Testis (tissue), 3 donors: ENCODE measurements around the gene CHPF. TPM values are rescaled to one million over a fixed set of nuclear protein-coding genes. Genes with fewer than 3 reads are reported as not detected.

Experiments
- DNase-seq: peaks from one replicate; pipeline ENCODE4 v3.0.0-alpha.2; 2019
- H3K27ac ChIP-seq, 2 donors: fragments of 200-600 bp; sonication (generic); one replicate each; pipeline ENCODE4 v1.5.1; 2019
- H3K27me3 ChIP-seq: fragments of 200-600 bp; sonication (generic); one replicate; pipeline ENCODE4 v1.5.1; 2019
- H3K36me3 ChIP-seq: fragments of 200-600 bp; sonication (generic); one replicate; pipeline ENCODE4 v1.5.1; 2017; ENCODE audit warnings: low read depth; ENCODE audit errors: missing control alignments
- H3K4me1 ChIP-seq: fragments of 200-600 bp; sonication (generic); one replicate; pipeline ENCODE4 v1.5.1; 2019
- H3K4me3 ChIP-seq, 2 donors: fragments of 200-600 bp; sonication (generic); one replicate each; pipeline ENCODE4 v1.5.1; 2017 to 2019
- H3K9me3 ChIP-seq: fragments of 200-600 bp; sonication (generic); one replicate; pipeline ENCODE4 v1.5.1; 2017
- POLR2A ChIP-seq: fragments of 450-650 bp; IDR thresholded peaks from one replicate; pipeline ENCODE4 v1.6.1; 2017; ENCODE audit warnings: antibody characterized with exemption, mild to moderate bottlenecking, moderate library complexity
- WGBS, 2 donors: methylation state at CpG; one replicate each; pipeline ENCODE4 v1.1.5; 2018; 5-methylcytosine and 5-hydroxymethylcytosine counted together
- intact Hi-C: fragments of 100-400 bp; cut with DNase I; formaldehyde crosslinking; loops from one replicate; pipeline ENCODE4 v1.15.1; 2023; ENCODE audit warnings: low total_unique reads
- microRNA-seq, 2 donors: library from miRNA; unstranded; fragments of <30 nt; microRNA quantifications; one replicate each; pipeline ENCODE4, GENCODE V29; 2016; ENCODE audit warnings: borderline number of aligned reads in 2 of 2, borderline replicate concordance in 1 of 2
- polyA plus RNA-seq: library from polyadenylated mRNA; stranded (reverse); fragments of 350-450 nt; fragmentation: Illumina TruSeq; extraction: RNeasy Lipid Tissue Mini Kit (QIAGEN cat#74804); gene quantifications from one replicate; pipeline ENCODE4 v1.2.3, GENCODE V29; 2014; ENCODE audit warnings: low read depth, low replicate concordance; ENCODE audit not compliant: insufficient read depth
- small RNA-seq, 2 donors: library from RNA; depleted of rRNA; stranded (forward); fragments of <200 nt; gene quantifications; one replicate each; pipeline ENCODE3, GENCODE V24; 2016
- total RNA-seq, 2 donors: library from RNA; depleted of rRNA; stranded (reverse); fragments of >200 nt; gene quantifications; one replicate each; pipeline ENCODE4 v1.2.3, GENCODE V29; 2016
- TF ChIP-seq, protein P1 (sequence below), 3 experiments: fragments of 450-650 bp in 2 of 3; fragments of 200-600 bp in 1 of 3; sonication (generic) in 1 of 3; IDR thresholded peaks; one replicate each; pipeline ENCODE4 v1.5.1; 2016 to 2019; ENCODE audit warnings: antibody characterized with exemption in 3 of 3, mild to moderate bottlenecking in 2 of 3, moderate library complexity in 1 of 3

CHPF gene
- total and polyA plus RNA-seq, 3 donors from 2014 or later, result 194 to 992 (median 796) TPM

GRCh38 chr2:219491278-219491963 lies 52.2 kb downstream of the CHPF start:
- Histone ChIP-seq H3K4me3 (no peak overlapping the region), H3K27me3 (no peaks in the 10 kb centered on the region), H3K4me1 (no peaks in the 10 kb centered on the region), H3K9me3 (no peaks in the 10 kb centered on the region), H3K36me3 (no peaks in the 10 kb centered on the region), H3K27ac (no peak overlapping the region)
- 84 to 88% methylated on average over 12 to 14 of the region's 14 CpGs for WGBS, 2 donors
- no peak for TF ChIP-seq POLR2A
- TF ChIP-seq, protein P1, sequence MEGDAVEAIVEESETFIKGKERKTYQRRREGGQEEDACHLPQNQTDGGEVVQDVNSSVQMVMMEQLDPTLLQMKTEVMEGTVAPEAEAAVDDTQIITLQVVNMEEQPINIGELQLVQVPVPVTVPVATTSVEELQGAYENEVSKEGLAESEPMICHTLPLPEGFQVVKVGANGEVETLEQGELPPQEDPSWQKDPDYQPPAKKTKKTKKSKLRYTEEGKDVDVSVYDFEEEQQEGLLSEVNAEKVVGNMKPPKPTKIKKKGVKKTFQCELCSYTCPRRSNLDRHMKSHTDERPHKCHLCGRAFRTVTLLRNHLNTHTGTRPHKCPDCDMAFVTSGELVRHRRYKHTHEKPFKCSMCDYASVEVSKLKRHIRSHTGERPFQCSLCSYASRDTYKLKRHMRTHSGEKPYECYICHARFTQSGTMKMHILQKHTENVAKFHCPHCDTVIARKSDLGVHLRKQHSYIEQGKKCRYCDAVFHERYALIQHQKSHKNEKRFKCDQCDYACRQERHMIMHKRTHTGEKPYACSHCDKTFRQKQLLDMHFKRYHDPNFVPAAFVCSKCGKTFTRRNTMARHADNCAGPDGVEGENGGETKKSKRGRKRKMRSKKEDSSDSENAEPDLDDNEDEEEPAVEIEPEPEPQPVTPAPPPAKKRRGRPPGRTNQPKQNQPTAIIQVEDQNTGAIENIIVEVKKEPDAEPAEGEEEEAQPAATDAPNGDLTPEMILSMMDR (IDR thresholded peaks at IDR 0.05), result no peak
- no peak for DNase-seq
- intact Hi-C loops, result no loop called here

DNA sequence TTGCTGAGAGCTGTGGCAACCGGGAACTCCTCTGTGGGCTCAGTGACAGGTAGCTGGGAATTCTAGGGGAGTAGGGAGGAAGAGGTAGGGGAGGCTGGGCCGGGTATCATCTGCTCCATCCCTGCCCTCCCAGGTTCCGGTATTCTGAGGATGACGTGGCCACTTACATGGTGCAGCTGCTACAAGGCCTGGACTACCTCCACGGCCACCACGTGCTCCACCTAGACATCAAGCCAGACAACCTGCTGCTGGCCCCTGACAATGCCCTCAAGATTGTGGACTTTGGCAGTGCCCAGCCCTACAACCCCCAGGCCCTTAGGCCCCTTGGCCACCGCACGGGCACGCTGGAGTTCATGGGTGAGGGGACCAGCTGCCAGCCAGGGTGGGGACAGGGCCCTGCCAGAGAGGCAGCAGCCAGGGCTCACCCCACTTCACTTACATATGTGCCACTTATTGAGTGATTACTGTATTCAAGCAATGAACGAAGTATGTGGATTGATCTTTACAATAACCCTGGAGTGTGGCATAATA lies 52.9 kb downstream of the CHPF start:
- Histone ChIP-seq H3K27ac (no peak overlapping the region), H3K4me1 (no peaks in the 10 kb centered on the region), H3K36me3 (no peaks in the 10 kb centered on the region), H3K27me3 (no peaks in the 10 kb centered on the region), H3K4me3 (no peak overlapping the region), H3K9me3 (no peaks in the 10 kb centered on the region)
- no peak for DNase-seq
- intact Hi-C loops, result no loop called here
- WGBS, 2 donors, result 92 to 95% methylated on average over 2 to 10 of the region's 10 CpGs
- TF ChIP-seq, protein P1 (IDR thresholded peaks at IDR 0.05), result no peak
- TF ChIP-seq POLR2A, result no peak

GRCh38 chr2:219490186-219490585 lies 53.4 kb downstream of the CHPF start:
- Histone ChIP-seq H3K4me3 (no peak overlapping the region), H3K36me3 (no peaks in the 10 kb centered on the region), H3K27me3 (no peaks in the 10 kb centered on the region), H3K4me1 (no peaks in the 10 kb centered on the region), H3K27ac (no peak overlapping the region), H3K9me3 (no peaks in the 10 kb centered on the region)
- TF ChIP-seq, protein P1 (IDR thresholded peaks at IDR 0.05), result no peak
- TF ChIP-seq POLR2A, result no peak
- WGBS, 2 donors, result 91 to 93% methylated on average over 23 of the region's 23 CpGs
- no peak for DNase-seq
- intact Hi-C loops, result no loop called here

DNA sequence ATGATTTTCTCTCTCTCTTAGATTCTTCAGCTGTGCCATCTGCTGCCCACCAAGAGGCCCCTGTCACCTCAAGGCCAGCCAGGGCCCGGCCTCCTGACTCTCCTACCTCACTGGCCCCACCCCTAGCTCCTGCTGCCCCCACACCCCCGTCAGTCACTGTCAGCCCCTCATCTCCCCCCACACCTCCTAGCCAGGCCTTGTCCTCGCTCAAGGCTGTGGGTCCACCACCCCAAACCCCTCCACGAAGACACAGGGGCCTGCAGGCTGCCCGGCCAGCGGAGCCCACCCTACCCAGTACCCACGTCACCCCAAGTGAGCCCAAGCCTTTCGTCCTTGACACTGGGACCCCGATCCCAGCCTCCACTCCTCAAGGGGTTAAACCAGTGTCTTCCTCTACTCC lies 54.3 kb downstream of the CHPF start:
- WGBS, 2 donors, result 87 to 95% methylated on average over 9 of the region's 9 CpGs
- Histone ChIP-seq H3K36me3 (no peaks in the 10 kb centered on the region), H3K27ac (no peak overlapping the region), H3K4me3 (no peak overlapping the region), H3K4me1 (peaks cover under 1% of the 10 kb centered on the region), H3K27me3 (no peaks in the 10 kb centered on the region), H3K9me3 (no peaks in the 10 kb centered on the region)
- intact Hi-C loops, result no loop called here
- TF ChIP-seq, protein P1 (IDR thresholded peaks at IDR 0.05), result no peak
- no peak for TF ChIP-seq POLR2A
- DNase-seq, result no peak

Small RNAs within 50 kb of the gene (microRNA-seq; reads per million reads assigned to microRNA genes)
- gene MIR3132, result 1.4 reads per million in 2 donors

Small RNAs within 50 kb of the gene (small RNA-seq; reads per million reads assigned to genes)
- gene MIR3132 (0 reads per million in 2 donors), gene RN7SKP213 (0 to 0.09 reads per million in 2 donors)

Other genes with a start within 250 kb of the CHPF start
- gene PTPRN, start 234.4 kb downstream of the CHPF start, total RNA-seq, result 1 to 10 TPM; 3.5 to 6.0 TPM
- gene PTPRN, start 234.4 kb downstream of the CHPF start, polyA plus RNA-seq, result 1.7 TPM
- gene RESP18, start 211.1 kb downstream of the CHPF start, total RNA-seq, result under 1 TPM in 1 of 2 donors, not detected in 1; 0.71 TPM
- gene RESP18, start 211.1 kb downstream of the CHPF start, polyA plus RNA-seq, result 1.4 TPM
- 10 to 100 TPM; 84.8 to 90.2 TPM for gene DNPEP, start 155.9 kb downstream of the CHPF start, total RNA-seq
- gene DNPEP, start 155.9 kb downstream of the CHPF start, polyA plus RNA-seq, result 145 TPM
- gene DES, start 125.4 kb downstream of the CHPF start, total RNA-seq, result 10 to 100 TPM; 17.6 to 33.3 TPM
- gene DES, start 125.4 kb downstream of the CHPF start, polyA plus RNA-seq, result 199 TPM
- 10 to 100 TPM; 23.0 to 24.3 TPM for gene SPEG, start 109.0 kb downstream of the CHPF start, total RNA-seq
- 16.0 TPM for gene SPEG, start 109.0 kb downstream of the CHPF start, polyA plus RNA-seq
- 10 to 100 TPM; 24.6 to 28.3 TPM for gene GMPPA, start 44.9 kb downstream of the CHPF start, total RNA-seq
- 19.6 TPM for gene GMPPA, start 44.9 kb downstream of the CHPF start, polyA plus RNA-seq
- 1 to 10 TPM; 2.0 to 4.6 TPM for gene ASIC4, start 29.3 kb downstream of the CHPF start, total RNA-seq
- 1.5 TPM for gene ASIC4, start 29.3 kb downstream of the CHPF start, polyA plus RNA-seq
- gene TMEM198, start 219 bp upstream of the CHPF start, total RNA-seq, result 10 to 100 TPM; 11.3 to 11.8 TPM
- 7.3 TPM for gene TMEM198, start 219 bp upstream of the CHPF start, polyA plus RNA-seq
- 100 to 1,000 TPM; 462 to 507 TPM for gene OBSL1, start 27.7 kb upstream of the CHPF start, total RNA-seq
- 312 TPM for gene OBSL1, start 27.7 kb upstream of the CHPF start, polyA plus RNA-seq
- 100 to 1,000 TPM; 325 to 371 TPM for gene INHA, start 28.5 kb upstream of the CHPF start, total RNA-seq
- 265 TPM for gene INHA, start 28.5 kb upstream of the CHPF start, polyA plus RNA-seq
- gene STK11IP, start 54.0 kb upstream of the CHPF start, total RNA-seq, result 100 to 1,000 TPM; 130 to 134 TPM
- 81.9 TPM for gene STK11IP, start 54.0 kb upstream of the CHPF start, polyA plus RNA-seq
- 10 to 100 TPM; 31.3 to 44.3 TPM for gene SLC4A3, start 83.8 kb upstream of the CHPF start, total RNA-seq
- 15.1 TPM for gene SLC4A3, start 83.8 kb upstream of the CHPF start, polyA plus RNA-seq